SK-N-SH (cell line): Measurements from ENCODE around the gene GPN2. TPM values are rescaled to one million over a fixed set of nuclear protein-coding genes. Genes with fewer than 3 reads are reported as not detected.

Experiments
- CTCF ChIA-PET: fragments of 300-600, 350-600 bp; formaldehyde crosslinking; extraction: SDS; loops from one replicate; lab custom pipeline; 2021; lab: Yijun Ruan, JAX
- POLR2A ChIA-PET: fragments of 350-600 bp; sonication (Branson Sonifier 250); formaldehyde crosslinking; extraction: SDS; loops from one replicate; lab custom pipeline; 2020; ENCODE audit warnings: antibody characterized with exemption, inconsistent platforms; lab: Yijun Ruan, JAX
- DNase-seq: peaks from one replicate; pipeline ENCODE4 v3.0.0; 2012
- H2AFZ ChIP-seq: fragments of 200-600 bp; sonication (generic); 2 replicates; pipeline ENCODE4 v1.8.1; 2016; ENCODE audit warnings: antibody characterized with exemption, mild to moderate bottlenecking, low read depth
- H3F3A ChIP-seq: fragments of 200-600 bp; sonication (generic); replicated peaks from 2 replicates; pipeline ENCODE3; 2016; ENCODE audit warnings: antibody characterized with exemption, mild to moderate bottlenecking; ENCODE audit not compliant: insufficient read depth
- H3K27ac ChIP-seq, 2 experiments: fragments of 200-500 bp in 1 of 2; fragments of 200-600 bp in 1 of 2; sonication (Bioruptor generic) in 1 of 2; sonication (generic), shearing (Covaris generic) in 1 of 2; 2 replicates each; pipeline versions ENCODE4 v1.5.1 to v1.6.1; 2014 to 2016; ENCODE audit warnings: low read depth in 2 of 2, inconsistent platforms in 1 of 2, low read length in 1 of 2, mild to moderate bottlenecking in 1 of 2, mixed read lengths in 1 of 2
- H3K27me3 ChIP-seq: fragments of 200-600 bp; sonication (generic), shearing (Covaris generic); 2 replicates; pipeline ENCODE4 v1.6.1; 2016; ENCODE audit warnings: mixed run types; ENCODE audit not compliant: insufficient read depth
- H3K36me3 ChIP-seq, 2 experiments: fragments of 200-500 bp in 1 of 2; fragments of 200-600 bp in 1 of 2; sonication (Bioruptor generic) in 1 of 2; sonication (generic) in 1 of 2; replicated peaks in 1 of 2; 2 replicates each; pipeline versions ENCODE3 to v1.5.1; 2014 to 2016; ENCODE audit warnings: low read length in 1 of 2, mild to moderate bottlenecking in 1 of 2; ENCODE audit not compliant: insufficient read depth in 2 of 2, control insufficient read depth in 1 of 2
- H3K4me1 ChIP-seq, 2 experiments: fragments of 200-500 bp in 1 of 2; fragments of 200-600 bp in 1 of 2; sonication (Bioruptor generic) in 1 of 2; sonication (generic), shearing (Covaris generic) in 1 of 2; 2 replicates each; pipeline versions ENCODE4 v1.5.1 to v1.6.1; 2014 to 2016; ENCODE audit warnings: low read depth in 1 of 2, low read length in 1 of 2, mixed run types in 1 of 2; ENCODE audit not compliant: insufficient read depth in 2 of 2, control insufficient read depth in 1 of 2
- H3K4me2 ChIP-seq: fragments of 200-600 bp; sonication (generic), shearing (Covaris generic); 2 replicates; pipeline ENCODE4 v1.6.1; 2017; ENCODE audit warnings: mixed run types
- H3K4me3 ChIP-seq, 2 experiments: fragments of 200-500 bp in 1 of 2; fragments of 200-600 bp in 1 of 2; sonication (Bioruptor generic) in 1 of 2; sonication (generic), shearing (Covaris generic) in 1 of 2; 2 replicates each; pipeline versions ENCODE4 v1.5.1 to v1.8.1; 2014 to 2016; ENCODE audit warnings: low read depth in 2 of 2, inconsistent platforms in 1 of 2, low read length in 1 of 2, mild to moderate bottlenecking in 1 of 2, mixed read lengths in 1 of 2, moderate library complexity in 1 of 2
- H3K79me2 ChIP-seq: fragments of 200-600 bp; sonication (generic); 2 replicates; pipeline ENCODE4 v1.8.1; 2017; ENCODE audit warnings: mild to moderate bottlenecking; ENCODE audit not compliant: insufficient read depth
- H3K9ac ChIP-seq: fragments of 200-600 bp; sonication (generic); 2 replicates; pipeline ENCODE4 v1.6.1; 2017; ENCODE audit warnings: mixed run types
- H3K9me2 ChIP-seq: fragments of 200-600 bp; sonication (generic); 2 replicates; pipeline ENCODE4 v1.6.1; 2017; ENCODE audit warnings: mixed run types
- H3K9me3 ChIP-seq: fragments of 200-600 bp; sonication (generic); 2 replicates; pipeline ENCODE4 v1.6.1; 2017; ENCODE audit warnings: mixed run types, mild to moderate bottlenecking, moderate library complexity
- H4K20me1 ChIP-seq: fragments of 200-600 bp; sonication (generic); 2 replicates; pipeline ENCODE4 v1.6.1; 2017; ENCODE audit warnings: mild to moderate bottlenecking, mixed run types; ENCODE audit not compliant: insufficient read depth
- ELF1 ChIP-seq: IDR thresholded peaks from 2 replicates; pipeline ENCODE4 v1.4.0; 2012
- FOSL2 ChIP-seq: IDR thresholded peaks from 2 replicates; pipeline ENCODE4 v1.4.0; 2012; ENCODE audit warnings: low read depth, mild to moderate bottlenecking, moderate library complexity, borderline replicate concordance
- FOXJ3 ChIP-seq: sonication (generic); formaldehyde crosslinking; IDR thresholded peaks from 2 replicates; pipeline ENCODE4 v1.5.1; 2020; ENCODE audit warnings: mild to moderate bottlenecking, missing genetic modification reagents
- GABPA ChIP-seq: IDR thresholded peaks from 2 replicates; pipeline ENCODE4 v1.4.0; 2012; ENCODE audit warnings: low read depth, mild to moderate bottlenecking
- GATA2 ChIP-seq: sonication (generic); formaldehyde crosslinking; IDR thresholded peaks from 2 replicates; pipeline ENCODE4 v1.5.0; 2020; ENCODE audit warnings: mild to moderate bottlenecking, missing genetic modification reagents
- JUND ChIP-seq: IDR thresholded peaks from 2 replicates; pipeline ENCODE4 v1.4.0; 2012
- NFIC ChIP-seq: IDR thresholded peaks from 2 replicates; pipeline ENCODE4 v1.4.0; 2012; ENCODE audit warnings: borderline replicate concordance
- NRF1 ChIP-seq: IDR thresholded peaks from 2 replicates; pipeline ENCODE4 v1.6.1; 2012; ENCODE audit warnings: low read depth, mild to moderate bottlenecking, low read length
- POLR2AphosphoS5 ChIP-seq: IDR thresholded peaks from 2 replicates; pipeline ENCODE4 v1.6.1; 2012; ENCODE audit warnings: low read depth, low read length
- RAD21 ChIP-seq: IDR thresholded peaks from 2 replicates; pipeline ENCODE4 v1.6.1; 2012; ENCODE audit warnings: mild to moderate bottlenecking, low read length
- RFX5 ChIP-seq: IDR thresholded peaks from 2 replicates; pipeline ENCODE4 v1.6.1; 2012; ENCODE audit warnings: mild to moderate bottlenecking, improper control_type of control experiment, low read length
- RXRA ChIP-seq: IDR thresholded peaks from 2 replicates; pipeline ENCODE4 v1.4.0; 2012; ENCODE audit warnings: low read depth, mild to moderate bottlenecking, borderline replicate concordance
- TAF1 ChIP-seq: IDR thresholded peaks from 2 replicates; pipeline ENCODE4 v1.6.1; 2012; ENCODE audit warnings: low read depth, mild to moderate bottlenecking, low read length, moderate library complexity, borderline replicate concordance
- WGBS: methylation state at CpG from one replicate; pipeline ENCODE4 v1.1.6; 2017; ENCODE audit warnings: low lambda C conversion rate; 5-methylcytosine and 5-hydroxymethylcytosine counted together
- polyA plus RNA-seq, 3 experiments: library from polyadenylated mRNA; depleted of rRNA; stranded (reverse); fragments of >200 nt; gene quantifications; 2 replicates each; pipeline ENCODE4 v1.2.3, GENCODE V29; 2012
- TF ChIP-seq, protein P1 (sequence below): fragments of 150-350 bp; IDR thresholded peaks from 2 replicates; pipeline ENCODE4 v1.6.1; 2017; ENCODE audit warnings: antibody characterized with exemption, low read length, low read depth, borderline replicate concordance
- TF ChIP-seq, protein P2 (sequence below): fragments of 200-600 bp; sonication (generic); IDR thresholded peaks from 2 replicates; pipeline ENCODE4 v1.6.1; 2017; ENCODE audit warnings: antibody characterized with exemption, mild to moderate bottlenecking, moderate library complexity
- TF ChIP-seq, protein P3 (sequence below): fragments of 150-350 bp; IDR thresholded peaks from 2 replicates; pipeline ENCODE4 v1.6.1; 2016; ENCODE audit warnings: mild to moderate bottlenecking, low read depth, low read length
- TF ChIP-seq, protein P4 (sequence below): IDR thresholded peaks from 2 replicates; pipeline ENCODE4 v1.6.1; 2012; ENCODE audit warnings: mild to moderate bottlenecking, low read depth, low read length, moderate library complexity
- TF ChIP-seq, protein P5 (sequence below): IDR thresholded peaks from 2 replicates; pipeline ENCODE4; 2012
- TF ChIP-seq, protein P6 (sequence below): IDR thresholded peaks from 2 replicates; pipeline ENCODE4 v1.4.0; 2012; ENCODE audit warnings: low read depth, borderline replicate concordance
- TF ChIP-seq, protein P7 (sequence below): IDR thresholded peaks from 2 replicates; pipeline ENCODE4 v1.4.0; 2012; ENCODE audit warnings: low read depth, borderline replicate concordance

Gene GPN2
- polyA plus RNA-seq, 1 of the 3 experiments (the other 2 are of a cell fraction): 24.0 TPM

DNA sequence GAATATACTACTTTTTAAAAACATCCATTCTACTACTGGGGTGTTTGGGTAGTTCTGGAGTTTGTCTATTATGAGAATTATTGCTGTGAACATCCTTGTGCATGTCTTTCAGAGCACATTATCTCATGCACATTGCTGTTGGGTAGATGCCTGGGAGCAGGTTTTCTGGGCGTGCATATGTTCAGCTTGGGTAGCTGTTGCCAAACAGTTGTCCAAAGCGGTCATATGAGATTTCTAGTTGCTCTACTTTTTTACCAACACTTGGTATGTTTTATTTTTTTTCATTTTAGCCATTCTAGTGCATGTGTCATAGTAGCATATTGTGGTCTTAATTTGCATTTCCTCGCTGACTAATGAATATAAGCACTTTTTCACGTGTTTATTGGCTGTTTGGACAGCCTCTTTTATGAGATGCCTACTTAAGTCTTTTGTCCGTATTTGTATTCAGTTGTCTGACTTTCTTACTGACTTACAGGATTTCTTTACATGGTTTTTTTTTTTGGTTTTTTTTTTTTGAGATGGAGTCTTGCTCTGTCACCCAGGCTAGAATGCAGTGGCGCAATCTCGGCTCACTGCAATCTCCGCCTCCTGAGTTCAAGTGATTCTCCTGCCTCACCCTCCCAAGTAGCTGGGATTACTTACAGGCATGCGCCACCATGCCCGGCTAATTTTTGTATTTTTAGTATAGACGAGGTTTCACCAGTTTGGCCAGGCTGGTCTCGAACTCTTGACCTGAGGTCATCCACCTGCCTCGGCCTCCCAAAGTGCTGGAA, 45.5 kb downstream of the GPN2 start:
- Histone ChIP-seq H3K9ac (no peak overlapping the region), H2AFZ (no peak overlapping the region), H3K4me2 (no peak overlapping the region), H3K27ac (no peak overlapping the region), H3K27me3 (no peaks in the 10 kb centered on the region), H3K9me2 (no peaks in the 10 kb centered on the region), H3K79me2 (peaks cover 19% of the 10 kb centered on the region; the same call in 1 of the 2 replicates), H3K9me3 (no peaks in the 10 kb centered on the region), H3K4me1 (peaks cover 0 to 8% of the 10 kb centered on the region in 2 experiments; a peak in 1 of 4 replicates), H3K4me3 (no peak overlapping the region), H3K36me3 (peaks cover 9 to 16% of the 10 kb centered on the region in 2 experiments), H3F3A (peaks cover 13% of the 10 kb centered on the region), H4K20me1 (no peaks in the 10 kb centered on the region)
- ChIA-PET CTCF (interaction anchor here (1.2 kb wide), 1 partner anchor 243 kb away, joined by 4 read pairs; no protein-coding TSS in a partner anchor), POLR2A (no interaction called here)
- no peak for DNase-seq
- no peak for TF ChIP-seq RFX5
- no peak for TF ChIP-seq GATA2 (CRISPR knock-in tag)
- TF ChIP-seq POLR2AphosphoS5: no peak
- TF ChIP-seq, protein P1, sequence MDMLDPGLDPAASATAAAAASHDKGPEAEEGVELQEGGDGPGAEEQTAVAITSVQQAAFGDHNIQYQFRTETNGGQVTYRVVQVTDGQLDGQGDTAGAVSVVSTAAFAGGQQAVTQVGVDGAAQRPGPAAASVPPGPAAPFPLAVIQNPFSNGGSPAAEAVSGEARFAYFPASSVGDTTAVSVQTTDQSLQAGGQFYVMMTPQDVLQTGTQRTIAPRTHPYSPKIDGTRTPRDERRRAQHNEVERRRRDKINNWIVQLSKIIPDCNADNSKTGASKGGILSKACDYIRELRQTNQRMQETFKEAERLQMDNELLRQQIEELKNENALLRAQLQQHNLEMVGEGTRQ: no peak
- TF ChIP-seq RXRA: no peak
- TF ChIP-seq, protein P2, sequence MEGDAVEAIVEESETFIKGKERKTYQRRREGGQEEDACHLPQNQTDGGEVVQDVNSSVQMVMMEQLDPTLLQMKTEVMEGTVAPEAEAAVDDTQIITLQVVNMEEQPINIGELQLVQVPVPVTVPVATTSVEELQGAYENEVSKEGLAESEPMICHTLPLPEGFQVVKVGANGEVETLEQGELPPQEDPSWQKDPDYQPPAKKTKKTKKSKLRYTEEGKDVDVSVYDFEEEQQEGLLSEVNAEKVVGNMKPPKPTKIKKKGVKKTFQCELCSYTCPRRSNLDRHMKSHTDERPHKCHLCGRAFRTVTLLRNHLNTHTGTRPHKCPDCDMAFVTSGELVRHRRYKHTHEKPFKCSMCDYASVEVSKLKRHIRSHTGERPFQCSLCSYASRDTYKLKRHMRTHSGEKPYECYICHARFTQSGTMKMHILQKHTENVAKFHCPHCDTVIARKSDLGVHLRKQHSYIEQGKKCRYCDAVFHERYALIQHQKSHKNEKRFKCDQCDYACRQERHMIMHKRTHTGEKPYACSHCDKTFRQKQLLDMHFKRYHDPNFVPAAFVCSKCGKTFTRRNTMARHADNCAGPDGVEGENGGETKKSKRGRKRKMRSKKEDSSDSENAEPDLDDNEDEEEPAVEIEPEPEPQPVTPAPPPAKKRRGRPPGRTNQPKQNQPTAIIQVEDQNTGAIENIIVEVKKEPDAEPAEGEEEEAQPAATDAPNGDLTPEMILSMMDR: no peak
- TF ChIP-seq, protein P3, sequence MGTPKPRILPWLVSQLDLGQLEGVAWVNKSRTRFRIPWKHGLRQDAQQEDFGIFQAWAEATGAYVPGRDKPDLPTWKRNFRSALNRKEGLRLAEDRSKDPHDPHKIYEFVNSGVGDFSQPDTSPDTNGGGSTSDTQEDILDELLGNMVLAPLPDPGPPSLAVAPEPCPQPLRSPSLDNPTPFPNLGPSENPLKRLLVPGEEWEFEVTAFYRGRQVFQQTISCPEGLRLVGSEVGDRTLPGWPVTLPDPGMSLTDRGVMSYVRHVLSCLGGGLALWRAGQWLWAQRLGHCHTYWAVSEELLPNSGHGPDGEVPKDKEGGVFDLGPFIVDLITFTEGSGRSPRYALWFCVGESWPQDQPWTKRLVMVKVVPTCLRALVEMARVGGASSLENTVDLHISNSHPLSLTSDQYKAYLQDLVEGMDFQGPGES: no peak
- no peak for TF ChIP-seq NFIC
- TF ChIP-seq RAD21: no peak
- TF ChIP-seq ELF1: no peak
- TF ChIP-seq, protein P4, sequence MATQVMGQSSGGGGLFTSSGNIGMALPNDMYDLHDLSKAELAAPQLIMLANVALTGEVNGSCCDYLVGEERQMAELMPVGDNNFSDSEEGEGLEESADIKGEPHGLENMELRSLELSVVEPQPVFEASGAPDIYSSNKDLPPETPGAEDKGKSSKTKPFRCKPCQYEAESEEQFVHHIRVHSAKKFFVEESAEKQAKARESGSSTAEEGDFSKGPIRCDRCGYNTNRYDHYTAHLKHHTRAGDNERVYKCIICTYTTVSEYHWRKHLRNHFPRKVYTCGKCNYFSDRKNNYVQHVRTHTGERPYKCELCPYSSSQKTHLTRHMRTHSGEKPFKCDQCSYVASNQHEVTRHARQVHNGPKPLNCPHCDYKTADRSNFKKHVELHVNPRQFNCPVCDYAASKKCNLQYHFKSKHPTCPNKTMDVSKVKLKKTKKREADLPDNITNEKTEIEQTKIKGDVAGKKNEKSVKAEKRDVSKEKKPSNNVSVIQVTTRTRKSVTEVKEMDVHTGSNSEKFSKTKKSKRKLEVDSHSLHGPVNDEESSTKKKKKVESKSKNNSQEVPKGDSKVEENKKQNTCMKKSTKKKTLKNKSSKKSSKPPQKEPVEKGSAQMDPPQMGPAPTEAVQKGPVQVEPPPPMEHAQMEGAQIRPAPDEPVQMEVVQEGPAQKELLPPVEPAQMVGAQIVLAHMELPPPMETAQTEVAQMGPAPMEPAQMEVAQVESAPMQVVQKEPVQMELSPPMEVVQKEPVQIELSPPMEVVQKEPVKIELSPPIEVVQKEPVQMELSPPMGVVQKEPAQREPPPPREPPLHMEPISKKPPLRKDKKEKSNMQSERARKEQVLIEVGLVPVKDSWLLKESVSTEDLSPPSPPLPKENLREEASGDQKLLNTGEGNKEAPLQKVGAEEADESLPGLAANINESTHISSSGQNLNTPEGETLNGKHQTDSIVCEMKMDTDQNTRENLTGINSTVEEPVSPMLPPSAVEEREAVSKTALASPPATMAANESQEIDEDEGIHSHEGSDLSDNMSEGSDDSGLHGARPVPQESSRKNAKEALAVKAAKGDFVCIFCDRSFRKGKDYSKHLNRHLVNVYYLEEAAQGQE: no peak
- TF ChIP-seq TAF1: no peak
- no peak for TF ChIP-seq FOSL2
- TF ChIP-seq JUND: no peak
- TF ChIP-seq GABPA: no peak
- TF ChIP-seq, protein P5, sequence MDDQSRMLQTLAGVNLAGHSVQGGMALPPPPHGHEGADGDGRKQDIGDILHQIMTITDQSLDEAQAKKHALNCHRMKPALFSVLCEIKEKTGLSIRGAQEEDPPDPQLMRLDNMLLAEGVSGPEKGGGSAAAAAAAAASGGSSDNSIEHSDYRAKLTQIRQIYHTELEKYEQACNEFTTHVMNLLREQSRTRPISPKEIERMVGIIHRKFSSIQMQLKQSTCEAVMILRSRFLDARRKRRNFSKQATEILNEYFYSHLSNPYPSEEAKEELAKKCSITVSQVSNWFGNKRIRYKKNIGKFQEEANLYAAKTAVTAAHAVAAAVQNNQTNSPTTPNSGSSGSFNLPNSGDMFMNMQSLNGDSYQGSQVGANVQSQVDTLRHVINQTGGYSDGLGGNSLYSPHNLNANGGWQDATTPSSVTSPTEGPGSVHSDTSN: no peak
- TF ChIP-seq, protein P6, sequence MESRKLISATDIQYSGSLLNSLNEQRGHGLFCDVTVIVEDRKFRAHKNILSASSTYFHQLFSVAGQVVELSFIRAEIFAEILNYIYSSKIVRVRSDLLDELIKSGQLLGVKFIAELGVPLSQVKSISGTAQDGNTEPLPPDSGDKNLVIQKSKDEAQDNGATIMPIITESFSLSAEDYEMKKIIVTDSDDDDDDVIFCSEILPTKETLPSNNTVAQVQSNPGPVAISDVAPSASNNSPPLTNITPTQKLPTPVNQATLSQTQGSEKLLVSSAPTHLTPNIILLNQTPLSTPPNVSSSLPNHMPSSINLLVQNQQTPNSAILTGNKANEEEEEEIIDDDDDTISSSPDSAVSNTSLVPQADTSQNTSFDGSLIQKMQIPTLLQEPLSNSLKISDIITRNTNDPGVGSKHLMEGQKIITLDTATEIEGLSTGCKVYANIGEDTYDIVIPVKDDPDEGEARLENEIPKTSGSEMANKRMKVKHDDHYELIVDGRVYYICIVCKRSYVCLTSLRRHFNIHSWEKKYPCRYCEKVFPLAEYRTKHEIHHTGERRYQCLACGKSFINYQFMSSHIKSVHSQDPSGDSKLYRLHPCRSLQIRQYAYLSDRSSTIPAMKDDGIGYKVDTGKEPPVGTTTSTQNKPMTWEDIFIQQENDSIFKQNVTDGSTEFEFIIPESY: no peak
- TF ChIP-seq, protein P7, sequence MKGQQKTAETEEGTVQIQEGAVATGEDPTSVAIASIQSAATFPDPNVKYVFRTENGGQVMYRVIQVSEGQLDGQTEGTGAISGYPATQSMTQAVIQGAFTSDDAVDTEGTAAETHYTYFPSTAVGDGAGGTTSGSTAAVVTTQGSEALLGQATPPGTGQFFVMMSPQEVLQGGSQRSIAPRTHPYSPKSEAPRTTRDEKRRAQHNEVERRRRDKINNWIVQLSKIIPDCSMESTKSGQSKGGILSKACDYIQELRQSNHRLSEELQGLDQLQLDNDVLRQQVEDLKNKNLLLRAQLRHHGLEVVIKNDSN: no peak
- TF ChIP-seq FOXJ3 (CRISPR knock-in tag): no peak
- TF ChIP-seq NRF1: no peak
- WGBS: 93% methylated on average over 10 of the region's 13 CpGs
